LNCaP clone FGC (cell line): Measurements from ENCODE around the gene ARFGAP3.

ENCODE experiments used
- DNase-seq: peaks from one replicate; pipeline ENCODE4 v3.0.0-alpha.2; 2011; ENCODE audit warnings: low read depth
- H3K4me3 ChIP-seq: 2 replicates; pipeline ENCODE4 v1.5.1; 2011; ENCODE audit warnings: mild to moderate bottlenecking, low read depth, low read length, control low read depth
- CTCF ChIP-seq: IDR thresholded peaks from 2 replicates; pipeline ENCODE4 v1.5.1; 2012; ENCODE audit warnings: mild to moderate bottlenecking; ENCODE audit not compliant: control insufficient read depth, insufficient read depth; ENCODE audit errors: extremely low read depth

ARFGAP3 gene

DNA sequence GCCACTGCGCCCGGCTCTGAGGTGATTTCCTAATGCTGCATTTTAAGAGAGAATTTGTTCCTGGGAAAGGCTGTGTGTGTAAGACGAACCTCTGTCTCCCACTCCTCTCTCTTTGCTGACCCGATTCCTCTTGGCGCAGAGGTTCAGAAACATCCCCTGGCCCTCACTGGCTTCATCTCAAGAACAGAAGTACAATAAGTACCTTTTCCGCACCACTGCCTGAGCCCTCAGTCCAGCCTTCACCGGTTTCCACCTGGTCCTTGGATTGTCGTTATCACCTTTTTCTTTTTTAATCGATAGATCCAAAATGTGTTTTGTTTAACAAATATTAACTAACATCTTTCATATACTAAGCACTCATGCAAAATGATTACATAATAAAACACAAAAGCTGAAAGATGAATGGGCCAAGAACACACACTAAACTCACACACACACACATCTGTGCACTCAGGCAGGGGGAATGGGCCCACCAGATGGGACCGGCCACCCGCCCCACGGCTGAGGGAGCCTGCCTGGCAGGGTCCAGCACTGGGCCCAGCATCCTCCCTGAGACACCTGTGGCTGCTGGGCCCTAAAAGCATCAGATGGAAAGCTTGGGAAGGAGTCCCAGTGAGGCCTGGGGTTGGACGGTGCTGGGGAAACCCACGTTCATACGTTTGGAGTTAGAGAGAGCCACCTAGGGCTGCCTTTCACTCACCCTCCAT lies 86.0 kb downstream of the ARFGAP3 start:
- no peak for TF ChIP-seq CTCF
- H3K4me3 ChIP-seq = no peak overlapping the region
- no peak for DNase-seq

DNA sequence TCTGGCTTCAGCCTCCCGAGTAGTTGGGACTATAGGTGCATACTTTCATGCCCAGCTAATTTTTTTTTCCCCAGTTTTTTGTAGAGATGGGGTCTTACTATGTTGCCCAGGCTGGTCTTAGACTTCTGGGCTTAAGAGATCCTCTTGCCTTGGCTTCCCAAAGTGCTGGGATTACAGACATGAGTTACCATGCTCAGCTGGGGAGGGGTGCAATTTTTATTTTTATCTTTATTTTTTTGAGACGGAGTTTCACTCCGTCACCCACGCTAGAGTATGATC lies 86.7 kb downstream of the ARFGAP3 start:
- TF ChIP-seq CTCF = no peak
- H3K4me3 ChIP-seq = no peak overlapping the region
- DNase-seq = no peak

DNA sequence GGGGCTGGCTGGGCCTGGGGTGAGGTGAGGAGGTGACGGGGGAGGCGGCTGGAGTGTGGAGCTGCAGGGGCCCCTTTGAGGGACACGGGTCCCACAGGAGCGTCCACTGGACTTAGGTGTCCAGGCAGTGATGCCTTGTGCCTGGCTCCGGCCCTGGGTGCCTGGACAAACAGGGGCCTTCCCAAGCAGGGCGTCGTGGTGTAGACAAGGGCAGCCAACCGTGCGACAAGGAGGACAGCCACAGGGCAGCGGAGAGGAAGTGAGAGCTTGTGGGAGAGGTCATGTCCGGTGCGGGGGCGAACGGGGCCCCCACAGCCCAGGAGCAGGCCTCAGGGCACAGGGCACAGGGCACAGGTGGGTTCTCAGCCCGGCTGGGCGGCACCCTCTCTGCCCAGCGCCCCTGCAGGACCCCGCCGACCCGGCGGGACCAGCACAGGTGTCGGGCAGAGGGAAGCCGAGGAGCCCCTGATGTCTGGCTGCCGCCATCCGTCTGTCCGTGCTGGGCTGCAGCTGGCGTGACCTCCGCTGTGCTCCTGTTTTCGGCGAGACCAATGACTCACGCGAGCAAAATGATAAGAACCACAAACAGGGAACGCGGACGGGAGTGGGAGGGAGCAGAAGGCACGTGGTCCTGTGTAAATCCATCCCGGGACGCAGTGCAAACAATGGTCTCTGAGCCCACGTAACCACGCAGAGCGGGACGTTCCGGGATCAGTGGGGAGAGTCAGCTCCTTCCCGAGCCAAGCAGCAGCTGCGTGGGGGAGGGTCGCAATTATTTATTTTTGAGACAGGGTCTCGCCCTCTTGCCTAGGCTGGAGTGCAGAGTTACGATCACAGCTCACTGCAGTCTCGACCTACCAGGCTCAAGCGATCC lies 87.3 kb downstream of the ARFGAP3 start:
- no peak for DNase-seq
- H3K4me3 ChIP-seq = no peak overlapping the region
- no peak for TF ChIP-seq CTCF

DNA sequence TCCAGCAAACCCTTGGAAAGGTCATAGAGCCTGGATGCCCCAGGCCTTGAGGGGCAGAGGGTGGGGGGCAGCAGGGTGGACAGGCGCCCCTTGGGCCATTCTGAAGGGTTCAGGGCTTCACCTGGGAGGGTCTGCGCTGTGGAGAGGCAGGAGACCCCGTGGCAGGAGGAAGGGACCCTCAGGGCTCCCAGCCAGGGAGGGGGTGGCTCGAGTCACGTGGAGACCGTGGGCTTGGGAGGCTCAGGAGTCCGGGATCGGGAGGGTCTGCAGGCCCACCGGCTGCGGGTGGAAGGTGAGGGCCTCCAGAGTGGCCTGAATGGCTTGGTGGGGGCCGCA lies 87.9 kb downstream of the ARFGAP3 start:
- DNase-seq = no peak
- no peak for TF ChIP-seq CTCF
- H3K4me3 ChIP-seq = no peak overlapping the region

DNA sequence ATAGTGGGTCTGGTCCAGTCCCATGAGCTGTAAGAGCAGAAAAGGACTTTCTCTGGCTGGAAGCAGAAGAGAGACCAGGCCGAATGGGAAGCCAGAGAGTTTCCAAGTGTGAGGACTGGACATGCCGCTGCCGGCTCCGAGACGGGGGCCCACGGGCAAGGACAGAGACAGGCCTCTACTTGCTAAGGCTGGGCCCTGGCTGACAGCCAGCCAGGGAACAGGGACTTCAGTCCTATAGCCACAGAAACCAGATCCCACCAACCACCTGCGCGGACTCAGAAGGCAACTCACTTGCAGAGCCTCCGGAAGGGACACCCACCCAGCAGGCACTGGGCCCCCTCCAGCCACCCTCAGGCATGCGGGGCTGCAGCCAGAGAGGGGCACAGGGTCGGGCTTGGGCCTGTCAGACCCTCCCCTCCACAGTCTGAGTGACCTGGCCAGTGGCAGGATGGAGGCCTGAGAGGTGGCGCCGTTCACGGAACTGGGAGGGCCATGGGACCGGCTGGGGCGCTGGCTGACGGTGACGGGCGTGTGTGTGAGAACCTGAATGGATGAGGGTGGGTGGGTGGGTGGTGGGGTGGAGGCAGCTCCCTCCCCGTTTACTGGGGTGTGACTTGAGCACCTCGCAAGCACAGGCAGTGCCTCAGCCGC lies 88.6 kb downstream of the ARFGAP3 start:
- no peak for TF ChIP-seq CTCF

DNA sequence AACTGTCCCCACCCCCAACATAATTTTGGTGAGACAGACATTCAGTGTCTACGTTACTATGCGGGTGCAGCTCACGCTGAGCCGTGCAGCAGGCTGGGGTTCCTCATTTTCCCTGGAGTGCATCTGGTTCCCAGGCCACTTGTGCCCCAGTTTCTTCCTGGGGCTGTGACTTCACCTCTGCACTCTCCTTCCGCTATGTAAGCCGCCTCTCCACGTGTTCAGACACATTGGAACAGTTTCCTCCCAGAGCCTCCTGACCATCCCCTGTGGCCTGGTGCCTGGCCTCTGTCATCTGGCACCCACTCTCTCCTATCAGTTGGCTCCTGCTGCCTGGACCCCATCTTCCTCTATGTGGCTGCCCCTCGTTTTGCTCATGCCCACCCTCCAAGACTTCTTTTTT lies 90.2 kb downstream of the ARFGAP3 start:
- no peak for DNase-seq
- no peak for TF ChIP-seq CTCF
- H3K4me3 ChIP-seq = no peak overlapping the region

More for the DNA sequence above, 88.6 kb downstream of the ARFGAP3 start:
- no peak overlapping the region for H3K4me3 ChIP-seq
- no peak for DNase-seq
